H1 (cell line): ENCODE data around the gene LRIT2. TPM values are rescaled to one million over a fixed set of nuclear protein-coding genes. Genes with fewer than 3 reads are reported as not detected.

ENCODE experiments used
- CTCF ChIA-PET: fragments of 300-600 bp; sonication (Branson Sonifier 250); formaldehyde crosslinking; loops from one replicate; lab custom pipeline; 2021; ENCODE audit not compliant: partially characterized antibody; lab: Charles Lee
- POLR2A ChIA-PET: fragments of 300-600 bp; sonication (Branson Sonifier 250); formaldehyde crosslinking; loops from one replicate; lab custom pipeline; 2021; ENCODE audit warnings: inconsistent platforms; ENCODE audit not compliant: partially characterized antibody; lab: Charles Lee
- DNase-seq, 2 experiments: peaks; one replicate each; pipeline versions ENCODE4 v3.0.0 to v3.0.0-alpha.2; 2010 to 2022; ENCODE audit warnings: low spot score in 2 of 2, low read depth in 1 of 2, mixed read lengths in 1 of 2
- FAIRE-seq: peaks from 2 replicates; lab custom pipeline; 2011; peaks lifted over from hg19 to GRCh38; lab: Jason Lieb, UNC
- H2AFZ ChIP-seq: 2 replicates; pipeline ENCODE4 v1.8.1; 2012; ENCODE audit warnings: low read length, inconsistent platforms
- H2AK5ac ChIP-seq: 2 replicates; pipeline ENCODE4 v1.6.1; 2013; ENCODE audit warnings: low read depth, low read length
- H2BK120ac ChIP-seq: replicated peaks from 2 replicates; pipeline ENCODE3; 2013; ENCODE audit warnings: low read depth, low read length, inconsistent platforms
- H2BK12ac ChIP-seq: 2 replicates; pipeline ENCODE4 v1.6.1; 2013; ENCODE audit warnings: low read depth, low read length
- H2BK15ac ChIP-seq: 2 replicates; pipeline ENCODE4 v1.6.1; 2013; ENCODE audit warnings: low read length
- H2BK20ac ChIP-seq: 2 replicates; pipeline ENCODE4 v1.6.1; 2013; ENCODE audit warnings: low read length
- H2BK5ac ChIP-seq: 2 replicates; pipeline ENCODE4 v1.6.1; 2013; ENCODE audit warnings: low read depth, low read length
- H3K14ac ChIP-seq: 2 replicates; pipeline ENCODE4 v1.6.1; 2013; ENCODE audit warnings: inconsistent platforms; ENCODE audit not compliant: insufficient read length
- H3K18ac ChIP-seq: 2 replicates; pipeline ENCODE4 v1.6.1; 2013; ENCODE audit warnings: low read length; ENCODE audit errors: extremely low read depth
- H3K23ac ChIP-seq: 2 replicates; pipeline ENCODE4 v1.6.1; 2013; ENCODE audit warnings: inconsistent platforms; ENCODE audit not compliant: insufficient read length
- H3K23me2 ChIP-seq: 2 replicates; pipeline ENCODE4 v1.6.1; 2013; ENCODE audit warnings: low read depth, low read length
- H3K27ac ChIP-seq: 2 replicates; pipeline ENCODE4 v1.6.1; 2011; ENCODE audit warnings: low read depth, low read length, inconsistent platforms
- H3K27me3 ChIP-seq, 4 experiments: replicated peaks in 1 of 4; 1 replicate in 1 of 4; 2 replicates in 3 of 4; pipeline versions ENCODE4 v1.6.1 to v1.8.1; 2011 to 2013; ENCODE audit warnings: low read length in 3 of 4, mild to moderate bottlenecking in 3 of 4, inconsistent platforms in 2 of 4, mixed read lengths in 2 of 4, moderate library complexity in 1 of 4; ENCODE audit not compliant: control insufficient read depth in 3 of 4, insufficient read depth in 3 of 4; ENCODE audit errors: extremely low read depth in 1 of 4
- H3K36me3 ChIP-seq, 4 experiments: 2 replicates each; pipeline versions ENCODE4 v1.6.1 to v1.8.1; 2011 to 2013; ENCODE audit warnings: mild to moderate bottlenecking in 4 of 4, low read length in 3 of 4, moderate library complexity in 2 of 4, control low read depth in 1 of 4, inconsistent platforms in 1 of 4; ENCODE audit not compliant: insufficient read depth in 4 of 4, control insufficient read depth in 2 of 4
- H3K4ac ChIP-seq: replicated peaks from 2 replicates; pipeline ENCODE3; 2013; ENCODE audit warnings: low read length, low read depth, mixed read lengths, inconsistent platforms; ENCODE audit not compliant: insufficient read length
- H3K4me1 ChIP-seq, 4 experiments: replicated peaks in 1 of 4; 1 replicate in 1 of 4; 2 replicates in 3 of 4; pipeline versions ENCODE4 v1.6.1 to v1.8.1; 2011 to 2013; ENCODE audit warnings: low read length in 3 of 4, inconsistent platforms in 2 of 4, mixed read lengths in 1 of 4; ENCODE audit not compliant: insufficient read depth in 4 of 4, control insufficient read depth in 3 of 4
- H3K4me2 ChIP-seq, 2 experiments: 2 replicates each; pipeline versions ENCODE4 v1.6.1 to v1.8.1; 2011 to 2013; ENCODE audit warnings: low read depth in 2 of 2, low read length in 2 of 2, control low read depth in 1 of 2, inconsistent platforms in 1 of 2, mild to moderate bottlenecking in 1 of 2; ENCODE audit not compliant: insufficient read depth in 1 of 2
- H3K4me3 ChIP-seq, 4 experiments: fragments of 200-600, 300-600 bp in 1 of 4; sonication (generic), shearing (Covaris generic), sonication (Bioruptor Twin) in 1 of 4; 2 replicates each; pipeline versions ENCODE4 v1.5.1 to v1.8.1; 2011 to 2016; ENCODE audit warnings: low read length in 4 of 4, low read depth in 3 of 4, control low read depth in 2 of 4, inconsistent platforms in 2 of 4, mild to moderate bottlenecking in 2 of 4, mixed read lengths in 1 of 4, moderate library complexity in 1 of 4; ENCODE audit not compliant: insufficient read depth in 2 of 4; ENCODE audit errors: extremely low read depth in 1 of 4
- H3K56ac ChIP-seq: replicated peaks from 2 replicates; pipeline ENCODE3; 2013; ENCODE audit warnings: low read depth, mild to moderate bottlenecking, mixed read lengths, low read length, inconsistent platforms; ENCODE audit not compliant: insufficient read length
- H3K79me1 ChIP-seq: 2 replicates; pipeline ENCODE4 v1.6.1; 2013; ENCODE audit warnings: low read depth, low read length, control low read depth
- H3K79me2 ChIP-seq, 2 experiments: 2 replicates each; pipeline versions ENCODE4 v1.6.1 to v1.8.1; 2012 to 2013; ENCODE audit warnings: low read length in 2 of 2, mild to moderate bottlenecking in 2 of 2, inconsistent platforms in 1 of 2; ENCODE audit not compliant: insufficient read depth in 2 of 2, control insufficient read depth in 1 of 2
- H3K9ac ChIP-seq, 4 experiments: replicated peaks in 1 of 4; 1 replicate in 1 of 4; 2 replicates in 3 of 4; pipeline versions ENCODE4 v1.6.1 to v1.8.1; 2011 to 2013; ENCODE audit warnings: low read depth in 3 of 4, low read length in 3 of 4, control low read depth in 2 of 4, mild to moderate bottlenecking in 2 of 4, moderate library complexity in 2 of 4, inconsistent platforms in 1 of 4; ENCODE audit errors: extremely low read depth in 1 of 4
- H3K9me3 ChIP-seq, 2 experiments: 2 replicates each; pipeline versions ENCODE4 v1.6.1 to v1.8.1; 2012 to 2013; ENCODE audit warnings: mild to moderate bottlenecking in 2 of 2, moderate library complexity in 2 of 2, control low read depth in 1 of 2, inconsistent platforms in 1 of 2, low read depth in 1 of 2, low read length in 1 of 2, mixed read lengths in 1 of 2; ENCODE audit not compliant: insufficient read depth in 2 of 2
- H4K20me1 ChIP-seq, 2 experiments: replicated peaks in 1 of 2; 2 replicates each; pipeline versions ENCODE3 to v1.8.1; 2011 to 2013; ENCODE audit warnings: inconsistent platforms in 2 of 2, low read length in 2 of 2, mild to moderate bottlenecking in 1 of 2; ENCODE audit not compliant: insufficient read depth in 2 of 2, control insufficient read depth in 1 of 2
- H4K5ac ChIP-seq: 2 replicates; pipeline ENCODE4 v1.6.1; 2013; ENCODE audit warnings: low read length, low read depth, mixed read lengths, inconsistent platforms; ENCODE audit not compliant: insufficient read length
- H4K8ac ChIP-seq: 2 replicates; pipeline ENCODE4 v1.8.0; 2013; ENCODE audit warnings: mild to moderate bottlenecking, moderate library complexity, low read length, inconsistent platforms; ENCODE audit not compliant: insufficient read depth; ENCODE audit errors: extremely low read depth
- H4K91ac ChIP-seq: replicated peaks from 2 replicates; pipeline ENCODE3; 2013; ENCODE audit warnings: low read length, mixed read lengths, inconsistent platforms; ENCODE audit not compliant: insufficient read length
- CREB1 ChIP-seq: IDR thresholded peaks from 2 replicates; pipeline ENCODE4 v1.6.1; 2012; ENCODE audit warnings: inconsistent platforms
- E2F6 ChIP-seq: IDR thresholded peaks from 2 replicates; pipeline ENCODE4 v1.6.1; 2012; ENCODE audit warnings: inconsistent platforms
- FOSL1 ChIP-seq: IDR thresholded peaks from 2 replicates; pipeline ENCODE4 v1.6.1; 2011; ENCODE audit warnings: mild to moderate bottlenecking, low read depth, low read length, moderate library complexity; ENCODE audit not compliant: insufficient read depth
- NRF1 ChIP-seq: IDR thresholded peaks from 2 replicates; pipeline ENCODE4 v1.6.1; 2011; ENCODE audit warnings: mild to moderate bottlenecking, low read depth, low read length, improper control_type of control experiment
- SUZ12 ChIP-seq: fragments of 200-600 bp; sonication (generic); IDR thresholded peaks from 2 replicates; pipeline ENCODE4 v1.6.1; 2012; ENCODE audit warnings: mild to moderate bottlenecking, inconsistent platforms, low read length, moderate library complexity, mixed read lengths
- WGBS, 2 experiments: shearing (Covaris generic) in 1 of 2; methylation state at CpG; one replicate each; pipeline versions ENCODE4 v1.1.6 to v1.1.7; 2013 to 2015; ENCODE audit warnings: low lambda C conversion rate in 2 of 2, mixed read lengths in 2 of 2, inconsistent platforms in 1 of 2, low coverage in 1 of 2, missing lambda C conversion rate in 1 of 2; ENCODE audit not compliant: insufficient replicate concordance in 2 of 2, insufficient coverage in 1 of 2, insufficient read length in 1 of 2; ENCODE audit errors: extremely low coverage in 1 of 2, missing lambda C conversion rate in 1 of 2; 5-methylcytosine and 5-hydroxymethylcytosine counted together
- polyA plus RNA-seq, 7 experiments: library from polyadenylated mRNA; depleted of rRNA in 3 of 7; stranded (reverse) in 5 of 7; unstranded in 2 of 7; fragments of >200 nt in 5 of 7; fragments of 200-250 nt in 2 of 7; gene quantifications; 1 replicate in 5 of 7; 2 replicates in 1 of 7; 4 replicates in 1 of 7; pipeline versions ENCODE4 v1.2.1 to v1.2.3, GENCODE V29; 2011 to 2013; ENCODE audit warnings: missing spikeins in 2 of 7, mixed read lengths in 2 of 7
- total RNA-seq: library from RNA; stranded (reverse); fragmentation: NEBNext Ultra II Directional; extraction: Animal tissue kit (Norgen Biotek cat#: 25700); gene quantifications from 2 replicates; pipeline ENCODE4 v1.2.1, GENCODE V29; 2021

Gene LRIT2
- total and polyA plus RNA-seq, 2 of the 8 experiments (the other 6 are each of a cell fraction or from before 2014, with no cell fraction given): not detected

DNA sequence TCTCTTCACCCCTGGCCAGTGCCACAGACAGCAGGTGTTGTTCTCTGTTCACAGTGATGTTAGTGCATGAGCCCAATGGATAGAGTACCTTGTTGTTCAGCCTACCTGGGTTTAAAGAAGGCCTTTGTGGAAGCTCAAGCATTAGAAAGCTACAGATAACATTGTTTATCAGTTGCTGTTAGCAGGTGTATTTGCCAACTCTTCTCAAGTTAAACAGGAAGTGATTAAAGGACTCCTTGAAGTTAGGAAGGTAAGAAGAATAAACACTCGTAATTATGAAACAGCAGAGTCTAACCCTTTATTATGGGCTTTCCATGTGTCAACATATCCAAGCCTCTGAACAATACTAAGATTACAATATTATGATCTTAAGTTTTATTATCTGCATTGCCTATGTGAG lies 45.4 kb upstream of the LRIT2 start:
- Histone ChIP-seq H3K36me3 (no peaks in the 10 kb centered on the region), H3K56ac (no peak overlapping the region), H4K5ac (no peak overlapping the region), H3K27me3 (no peaks in the 10 kb centered on the region), H2AFZ (no peak overlapping the region), H2BK120ac (no peak overlapping the region), H3K4ac (no peak overlapping the region), H4K20me1 (no peaks in the 10 kb centered on the region), H3K23ac (no peak overlapping the region), H3K79me1 (no peaks in the 10 kb centered on the region), H3K79me2 (no peaks in the 10 kb centered on the region), H2BK15ac (no peak overlapping the region), H2BK5ac (no peak overlapping the region), H3K4me1 (no peaks in the 10 kb centered on the region), H3K18ac (no peak overlapping the region), H3K9me3 (no peaks in the 10 kb centered on the region), H2AK5ac (no peak overlapping the region), H3K23me2 (peaks cover 2% of the 10 kb centered on the region; the same call in 1 of the 2 replicates), H3K9ac (no peak overlapping the region), H4K91ac (no peak overlapping the region), H3K27ac (no peak overlapping the region), H4K8ac (no peak overlapping the region), H3K4me2 (no peak overlapping the region), H3K4me3 (no peak overlapping the region), H2BK12ac (no peak overlapping the region), H3K14ac (no peak overlapping the region), H2BK20ac (no peak overlapping the region)
- WGBS, 2 experiments: 83% methylated on average over 1 of the region's 1 CpG; no CpG with 5 or more reads in 1 of the 2 experiments
- DNase-seq: no peak
- ChIA-PET CTCF (interaction anchor here (15.5 kb wide), 1 partner anchor 271 kb away, joined by 558 read pairs; no protein-coding TSS in a partner anchor), POLR2A (interaction anchor here (0.6 kb wide), 1 partner anchor 51 kb away, joined by 3 read pairs; no protein-coding TSS in a partner anchor)
- FAIRE-seq: no peak
- TF ChIP-seq FOSL1 (no peak), CREB1 (no peak), E2F6 (no peak), SUZ12 (no peak), NRF1 (no peak)
